Right lobe of liver (tissue), 6 donors: ENCODE measurements around the gene DOCK3. TPM values are rescaled to one million over a fixed set of nuclear protein-coding genes. Genes with fewer than 3 reads are reported as not detected.

Experiments
- ATAC-seq, 4 donors: fragments of 200-7000 bp; cut with Tn5 transposase; one replicate each; pipeline ENCODE4 v1.9.1; 2020; ENCODE audit warnings: mild to moderate bottlenecking in 4 of 4, moderate library complexity in 4 of 4
- DNase-seq, 3 donors: peaks; one replicate each; pipeline ENCODE4 v3.0.0-alpha.2; 2020
- H3K27ac ChIP-seq, 3 donors: fragments of 200-600 bp; one replicate each; pipeline ENCODE4 v1.8.0; 2022
- H3K27me3 ChIP-seq, 2 donors: fragments of 200-600 bp; one replicate each; pipeline ENCODE4 v1.8.0; 2022
- H3K36me3 ChIP-seq, 4 donors: fragments of 200-600 bp; sonication (generic) in 1 of 4; one replicate each; pipeline versions ENCODE4 v1.5.1 to v1.8.0; 2017 to 2022; ENCODE audit warnings: control low read depth in 1 of 4
- H3K4me1 ChIP-seq, 4 donors: fragments of 200-600 bp; sonication (generic) in 1 of 4; one replicate each; pipeline versions ENCODE4 v1.5.1 to v1.8.0; 2017 to 2022; ENCODE audit warnings: control low read depth in 1 of 4
- H3K4me3 ChIP-seq, 3 donors: fragments of 200-600 bp; one replicate each; pipeline ENCODE4 v1.8.0; 2022
- H3K9me3 ChIP-seq, 4 donors: fragments of 200-600 bp; sonication (generic) in 1 of 4; one replicate each; pipeline versions ENCODE4 v1.5.1 to v1.8.0; 2017 to 2022; ENCODE audit warnings: control low read depth in 1 of 4
- POLR2A ChIP-seq: fragments of 450-650 bp; IDR thresholded peaks from one replicate; pipeline ENCODE4 v1.6.1; 2017; ENCODE audit warnings: antibody characterized with exemption, mild to moderate bottlenecking
- WGBS: methylation state at CpG from one replicate; pipeline ENCODE4 v1.1.6; 2018; ENCODE audit warnings: low coverage, low lambda C conversion rate; ENCODE audit not compliant: insufficient coverage; ENCODE audit errors: missing lambda C conversion rate; 5-methylcytosine and 5-hydroxymethylcytosine counted together
- intact Hi-C, 2 donors: fragments of 100-400 bp; cut with DNase I; formaldehyde crosslinking; loops; one replicate each; pipeline versions ENCODE4 v1.11.2 to v1.14.1; 2022
- total RNA-seq, 6 experiments: library from RNA; depleted of rRNA in 2 of 6; stranded (reverse); fragments of >200 nt in 2 of 6; fragmentation: NEBNext Ultra II Directional in 3 of 6; extraction: Animal tissue kit (Norgen Biotek cat#: 25700) in 3 of 6; gene quantifications; one replicate each; pipeline versions ENCODE4 v1.1.0 to v1.2.4, GENCODE V29; 2016 to 2023
- TF ChIP-seq, protein P1 (sequence below), 4 donors: fragments of 200-600 bp in 3 of 4; fragments of 450-650 bp in 1 of 4; IDR thresholded peaks; one replicate each; pipeline versions ENCODE4 v1.5.1 to v1.8.0; 2016 to 2022; ENCODE audit warnings: antibody characterized with exemption in 4 of 4, mild to moderate bottlenecking in 2 of 4
- donor health status: DM: no; HTN: yes; CAD: no.
- donor health status: DM: no; HTN: no; CAD: no.
- donor health status: DM: no; HTN: no; CAD: no.
- donor health status: DM: no; HTN: yes; CAD: no.
- donor health status: DM: no; HTN: yes; CAD: no.

The DOCK3 gene
- total RNA-seq, 6 experiments from 2014 or later, result 0.04 to 0.06 (median 0.06) TPM; not detected in 3

DNA sequence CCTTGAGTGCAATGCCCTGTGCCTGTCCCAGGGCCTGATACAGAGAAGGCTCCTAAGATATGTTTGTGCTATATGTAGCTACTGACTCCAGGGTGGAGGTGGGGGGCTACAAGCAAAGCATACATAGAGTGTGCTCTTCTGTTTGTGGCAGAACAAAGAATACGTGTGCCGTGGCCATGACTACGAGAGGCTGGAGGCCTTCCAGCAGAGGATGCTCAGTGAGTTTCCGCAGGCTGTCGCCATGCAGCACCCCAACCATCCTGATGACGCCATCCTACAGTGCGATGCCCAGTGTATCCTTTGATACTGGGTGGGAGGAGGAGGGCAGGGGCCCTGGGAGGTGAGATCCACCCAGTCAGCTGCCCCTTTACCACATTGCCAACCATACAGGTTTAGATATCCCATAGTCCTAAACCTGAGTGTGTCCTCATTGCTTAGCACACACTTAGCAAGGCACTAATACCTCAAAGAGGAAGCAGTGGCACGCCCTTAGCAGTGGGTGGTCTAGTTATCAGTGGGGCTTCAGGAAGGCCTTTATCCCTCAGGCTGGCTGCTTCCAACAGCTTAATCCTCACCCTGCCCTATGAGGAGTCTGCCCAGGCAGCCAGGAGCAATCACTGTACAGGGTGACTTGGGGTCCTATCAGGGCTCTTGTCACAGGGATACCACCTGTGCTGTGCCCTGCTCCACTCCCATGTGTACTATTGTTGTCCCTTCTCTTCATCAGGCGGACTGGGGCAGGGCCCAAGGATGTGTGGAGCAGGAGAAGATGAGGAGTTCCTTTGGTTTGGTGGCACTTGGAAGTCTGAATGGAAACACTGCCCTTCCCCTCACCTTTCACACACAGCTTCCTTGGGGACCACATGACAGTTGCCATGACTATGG is 680.2 kb downstream of the DOCK3 start:
- Histone ChIP-seq H3K4me3 (no peak overlapping the region), H3K27ac (no peak overlapping the region), H3K27me3 (no peaks in the 10 kb centered on the region), H3K4me1 (no peaks in the 10 kb centered on the region), H3K9me3 (no peaks in the 10 kb centered on the region), H3K36me3 (no peaks in the 10 kb centered on the region)
- WGBS, result 80% methylated on average over 2 of the region's 9 CpGs
- no peak for TF ChIP-seq POLR2A
- TF ChIP-seq, protein P1, sequence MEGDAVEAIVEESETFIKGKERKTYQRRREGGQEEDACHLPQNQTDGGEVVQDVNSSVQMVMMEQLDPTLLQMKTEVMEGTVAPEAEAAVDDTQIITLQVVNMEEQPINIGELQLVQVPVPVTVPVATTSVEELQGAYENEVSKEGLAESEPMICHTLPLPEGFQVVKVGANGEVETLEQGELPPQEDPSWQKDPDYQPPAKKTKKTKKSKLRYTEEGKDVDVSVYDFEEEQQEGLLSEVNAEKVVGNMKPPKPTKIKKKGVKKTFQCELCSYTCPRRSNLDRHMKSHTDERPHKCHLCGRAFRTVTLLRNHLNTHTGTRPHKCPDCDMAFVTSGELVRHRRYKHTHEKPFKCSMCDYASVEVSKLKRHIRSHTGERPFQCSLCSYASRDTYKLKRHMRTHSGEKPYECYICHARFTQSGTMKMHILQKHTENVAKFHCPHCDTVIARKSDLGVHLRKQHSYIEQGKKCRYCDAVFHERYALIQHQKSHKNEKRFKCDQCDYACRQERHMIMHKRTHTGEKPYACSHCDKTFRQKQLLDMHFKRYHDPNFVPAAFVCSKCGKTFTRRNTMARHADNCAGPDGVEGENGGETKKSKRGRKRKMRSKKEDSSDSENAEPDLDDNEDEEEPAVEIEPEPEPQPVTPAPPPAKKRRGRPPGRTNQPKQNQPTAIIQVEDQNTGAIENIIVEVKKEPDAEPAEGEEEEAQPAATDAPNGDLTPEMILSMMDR (IDR thresholded peaks at IDR 0.05), result no peak
- intact Hi-C loops, result no loop called here
- ATAC-seq (no peak), DNase-seq (no peak)

DNA sequence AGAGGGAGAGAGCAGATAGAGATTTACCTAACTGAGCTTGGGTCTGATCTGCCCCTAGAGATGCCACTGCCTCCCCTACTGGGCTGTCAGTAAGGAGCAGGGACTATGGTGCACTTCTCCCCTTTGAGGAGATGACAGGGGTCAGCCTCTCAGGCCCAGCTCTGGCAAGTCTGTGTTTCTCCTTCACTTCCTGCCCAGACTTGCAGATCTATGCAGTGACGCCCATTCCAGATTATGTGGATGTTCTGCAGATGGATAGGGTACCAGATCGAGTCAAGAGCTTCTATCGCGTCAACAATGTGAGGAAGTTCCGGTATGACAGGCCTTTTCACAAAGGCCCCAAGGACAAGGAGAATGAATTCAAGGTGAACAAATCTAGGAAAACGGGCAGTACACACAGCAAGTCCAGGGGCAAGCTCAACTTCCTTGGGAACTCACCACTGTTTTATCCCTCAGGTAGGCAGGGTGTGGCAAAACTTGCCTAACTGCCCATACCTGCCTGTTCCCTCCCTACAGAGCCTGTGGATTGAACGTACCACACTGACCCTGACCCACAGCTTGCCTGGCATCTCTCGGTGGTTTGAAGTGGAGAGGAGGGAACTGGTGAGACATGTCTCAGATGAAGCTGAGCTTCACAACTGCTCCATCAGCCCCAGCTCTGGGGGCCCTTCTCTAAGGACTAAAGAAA is 681.3 kb downstream of the DOCK3 start:
- ATAC-seq (no peak), DNase-seq (no peak)
- H3K9me3 ChIP-seq, result no peaks in the 10 kb centered on the region
- no peak overlapping the region for H3K27ac ChIP-seq
- H3K36me3 ChIP-seq, result no peaks in the 10 kb centered on the region
- H3K4me3 ChIP-seq, result no peak overlapping the region
- no peaks in the 10 kb centered on the region for H3K4me1 ChIP-seq
- intact Hi-C loops, result no loop called here
- WGBS, result 62% methylated on average over 7 of the region's 8 CpGs
- no peaks in the 10 kb centered on the region for H3K27me3 ChIP-seq
- TF ChIP-seq POLR2A, result no peak
- TF ChIP-seq, protein P1 (IDR thresholded peaks at IDR 0.05), result no peak

DNA sequence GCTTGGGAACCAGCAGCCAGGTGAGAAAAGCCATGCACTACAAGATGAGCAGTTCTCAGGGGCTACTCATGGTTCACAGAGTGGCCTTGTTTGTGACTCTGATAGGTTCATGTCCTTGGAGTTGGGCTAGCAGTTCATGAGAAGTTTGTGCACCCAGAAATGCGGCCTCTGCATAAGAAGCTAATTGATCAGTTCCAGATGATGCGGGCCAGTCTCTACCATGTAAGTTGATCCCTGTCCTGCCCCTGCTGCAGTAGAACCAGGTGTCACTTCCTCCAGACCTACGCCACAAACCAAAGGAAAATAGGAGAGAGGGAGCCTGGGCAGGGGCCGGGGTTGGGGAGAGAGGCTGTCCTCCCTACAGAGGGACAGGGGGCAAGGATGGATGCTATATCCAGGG is 683.1 kb downstream of the DOCK3 start:
- intact Hi-C loops, result no loop called here
- Histone ChIP-seq H3K4me1 (no peaks in the 10 kb centered on the region), H3K4me3 (no peak overlapping the region), H3K36me3 (no peaks in the 10 kb centered on the region), H3K9me3 (no peaks in the 10 kb centered on the region), H3K27ac (no peak overlapping the region), H3K27me3 (no peaks in the 10 kb centered on the region)
- ATAC-seq (no peak), DNase-seq (no peak)
- 30% methylated on average over 2 of the region's 4 CpGs for WGBS
- TF ChIP-seq, protein P1 (IDR thresholded peaks at IDR 0.05), result no peak

DNA sequence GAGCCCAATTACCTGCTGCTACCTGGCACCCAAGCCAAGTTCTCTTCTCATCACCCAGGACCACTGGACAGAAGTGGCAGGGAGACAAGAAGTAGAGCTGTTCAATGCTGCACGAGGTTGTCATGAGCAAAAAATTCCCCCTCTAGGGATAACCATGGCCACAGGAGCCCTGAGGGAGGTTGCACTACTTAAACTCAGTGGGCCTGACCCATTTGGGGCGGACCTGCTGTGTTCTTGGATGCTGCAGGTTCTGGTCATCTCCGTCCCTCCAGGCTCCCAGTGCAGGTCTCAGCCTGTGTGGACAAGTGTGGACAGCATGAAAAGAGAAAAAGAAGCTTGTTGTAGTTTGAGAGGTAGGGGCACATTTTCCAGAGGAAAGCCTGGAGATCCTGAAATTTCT is 684.3 kb downstream of the DOCK3 start:
- TF ChIP-seq, protein P1 (IDR thresholded peaks at IDR 0.05), result no peak
- no peak for TF ChIP-seq POLR2A
- Histone ChIP-seq H3K4me1 (no peaks in the 10 kb centered on the region), H3K27ac (no peak overlapping the region), H3K9me3 (no peaks in the 10 kb centered on the region), H3K36me3 (no peaks in the 10 kb centered on the region), H3K4me3 (no peak overlapping the region), H3K27me3 (no peaks in the 10 kb centered on the region)
- WGBS, result 33% methylated on average over 3 of the region's 3 CpGs
- DNase-seq, result no peak
- no peak for ATAC-seq
- intact Hi-C loops, result no loop called here
